IMR-90 (cell line): ENCODE measurements around the gene AZIN2.

Experiments
- CEBPB ChIP-seq: IDR thresholded peaks from 2 replicates; pipeline ENCODE4 v1.6.1; 2012; ENCODE audit warnings: low read depth, low read length, improper control_type of control experiment
- CTCF ChIP-seq: conservative IDR thresholded peaks from 2 replicates; pipeline ENCODE4 v1.5.1; 2012; ENCODE audit warnings: mild to moderate bottlenecking, low read depth, low read length, improper control_type of control experiment
- MXI1 ChIP-seq: IDR thresholded peaks from 2 replicates; pipeline ENCODE4 v1.6.1; 2012; ENCODE audit warnings: low read depth, mild to moderate bottlenecking, low read length, moderate library complexity, borderline replicate concordance
- POLR2A ChIP-seq: IDR thresholded peaks from 2 replicates; pipeline ENCODE4 v1.6.1; 2012; ENCODE audit warnings: mild to moderate bottlenecking, low read depth, low read length
- RAD21 ChIP-seq: IDR thresholded peaks from 2 replicates; pipeline ENCODE4 v1.6.1; 2012; ENCODE audit warnings: low read length, improper control_type of control experiment
- RCOR1 ChIP-seq: IDR thresholded peaks from 2 replicates; pipeline ENCODE4 v1.6.1; 2012; ENCODE audit warnings: mild to moderate bottlenecking, low read length, improper control_type of control experiment; ENCODE audit not compliant: insufficient replicate concordance
- RFX5 ChIP-seq: IDR thresholded peaks from 2 replicates; pipeline ENCODE4 v1.8.0; 2012; ENCODE audit warnings: low read depth, mild to moderate bottlenecking, low read length, moderate library complexity

- TF ChIP-seq CTCF (peak; percentile 12; the same call in 1 of the 2 replicates), RCOR1 (no peak), RAD21 (no peak), RFX5 (no peak), POLR2A (no peak), CEBPB (no peak), MXI1 (no peak)
Observed at GRCh38 chr1:33093004-33093403, 12.1 kb downstream of the AZIN2 start.
